Heart right ventricle (tissue), 16 donors: Measurements from ENCODE around the gene GYG2. TPM values are rescaled to one million over a fixed set of nuclear protein-coding genes. Genes with fewer than 3 reads are reported as not detected.
"Not testable (repeated sequence)": the region's sequence is repeated elsewhere in the genome, so short reads cannot be mapped to it uniquely, and the experiment has no call there.

Experiments
- ATAC-seq, 8 donors: fragments of 200-7000 bp; cut with Tn5 transposase; one replicate each; pipeline ENCODE4 v1.9.1; 2020; ENCODE audit warnings: mild to moderate bottlenecking in 8 of 8, moderate library complexity in 8 of 8, moderate number of reproducible peaks in 1 of 8
- DNase-seq, 2 donors: peaks; one replicate each; pipeline ENCODE4 v3.0.0-alpha.2; 2020
- H3K27ac ChIP-seq, 10 donors: fragments of 200-600 bp; sonication (generic) in 2 of 10; one replicate each; pipeline versions ENCODE4 v1.5.0 to v1.8.0; 2020 to 2022; ENCODE audit warnings: mild to moderate bottlenecking in 3 of 10
- H3K27me3 ChIP-seq, 7 donors: fragments of 200-600 bp; one replicate each; pipeline ENCODE4 v1.8.0; 2021 to 2022; ENCODE audit warnings: mild to moderate bottlenecking in 2 of 7
- H3K36me3 ChIP-seq, 9 donors: fragments of 200-600 bp; sonication (generic) in 1 of 9; one replicate each; pipeline versions ENCODE4 v1.5.0 to v1.8.0; 2020 to 2022; ENCODE audit warnings: mild to moderate bottlenecking in 2 of 9
- H3K4me1 ChIP-seq, 9 donors: fragments of 200-600 bp; sonication (generic) in 1 of 9; one replicate each; pipeline versions ENCODE4 v1.5.0 to v1.8.0; 2020 to 2022; ENCODE audit warnings: mild to moderate bottlenecking in 4 of 9
- H3K4me3 ChIP-seq, 10 donors: fragments of 200-600 bp; sonication (generic) in 2 of 10; one replicate each; pipeline versions ENCODE4 v1.5.0 to v1.8.0; 2020 to 2022; ENCODE audit warnings: mild to moderate bottlenecking in 7 of 10, moderate library complexity in 2 of 10
- H3K9me3 ChIP-seq, 11 donors: fragments of 200-600 bp in 10 of 11; sonication (generic) in 2 of 11; one replicate each; pipeline versions ENCODE4 v1.5.0 to v1.8.0; 2013 to 2022; ENCODE audit warnings: mild to moderate bottlenecking in 2 of 11, control low read depth in 1 of 11, moderate library complexity in 1 of 11
- CTCF ChIP-seq, 9 donors: fragments of 200-600 bp; sonication (generic) in 2 of 9; IDR thresholded peaks; one replicate each; pipeline versions ENCODE4 v1.5.0 to v1.8.0; 2021 to 2022; ENCODE audit warnings: antibody characterized with exemption in 9 of 9, mild to moderate bottlenecking in 5 of 9, moderate library complexity in 1 of 9
- WGBS, 2 donors: extraction: QIAGEN DNeasy Blood & Tissue Kit; methylation state at CpG; one replicate each; pipeline ENCODE4 v1.1.7; 2013; ENCODE audit warnings: inconsistent platforms in 1 of 2; 5-methylcytosine and 5-hydroxymethylcytosine counted together
- intact Hi-C, 10 donors: fragments of 100-400 bp; cut with DNase I; formaldehyde crosslinking; loops; one replicate each; pipeline versions ENCODE4 v1.11.1 to v1.14.2; 2022
- polyA plus RNA-seq, 2 donors: library from polyadenylated mRNA; stranded (reverse); fragments of 200-250 nt; gene quantifications; one replicate each; pipeline ENCODE4 v1.2.3, GENCODE V29; 2013
- total RNA-seq, 10 donors: library from RNA; stranded (reverse); fragmentation: NEBNext Ultra II Directional in 3 of 10; extraction: Animal tissue kit (Norgen Biotek cat#: 25700) in 3 of 10; gene quantifications; one replicate each; pipeline versions ENCODE4 v1.2.1 to v1.2.4, GENCODE V29; 2021 to 2023
- donor health status: Arrhythmogenic right ventricular cardiomyopathy.
- donor health status: ischemic (EF 13 %, LVEDD 7.1; RV severe dilation, severe dysfunction).
- donor health status: healthy with polysubstance abuse.
- donor health status: DM: no; HTN: yes; CAD: no.
- donor health status: DM: no; HTN: no; CAD: no.
- donor health status: ischemic (EF 25% LVEDD 6.9; RV normal size, moderate dysfunction).
- donor health status: ischemic (EF 25% LVEDD 5.7; RV mildly dilated, moderate dysfunction).
- donor health status: healthy.
- donor health status: DM: yes; HTN: yes; CAD: no.
- donor health status: Ischemic cardiomyopathy.
- donor health status: ischemic (EF 35%, LVEDD 5.7; RV mildly dilated, moderate dysfunction).
- donor health status: nonischemic (EF 11% LVEDD 7.7; RV severe dilation, severe dysfunction).
- donor health status: DM: yes; HTN: yes; CAD: no.
- donor health status: PGD.
- donor health status: ischemic (EF 29% LVEDD 5.4; RV normal size, mild dysfunction).
- donor health status: nonischemic (EF 23%, LVEDD 6.1; RV moderate dilation, normal function).

The GYG2 gene
- total and polyA plus RNA-seq, 12 donors, result 0.32 to 6.8 (median 1.1) TPM

GRCh38 chrX:2788980-2789379, 39.8 kb upstream of the GYG2 start:
- H3K9me3 ChIP-seq, result no peaks in the 10 kb centered on the region
- H3K4me1 ChIP-seq, result no peaks in the 10 kb centered on the region
- no peak for DNase-seq
- H3K36me3 ChIP-seq, result no peaks in the 10 kb centered on the region
- WGBS, 2 donors, result 86 to 90% methylated on average over 4 of the region's 4 CpGs
- intact Hi-C loops, result no loop called here
- peaks cover 0 to 9% (median 0%) of the 10 kb centered on the region in 7 donors for H3K27me3 ChIP-seq
- no peak overlapping the region for H3K27ac ChIP-seq
- no peak for ATAC-seq
- no peak overlapping the region for H3K4me3 ChIP-seq
- TF ChIP-seq CTCF (IDR thresholded peaks at IDR 0.05), result no peak

- Histone ChIP-seq H3K27me3 (peaks cover 0 to 9% (median 0%) of the 10 kb centered on the region in 7 donors), H3K27ac (no peak overlapping the region), H3K4me1 (no peaks in the 10 kb centered on the region), H3K9me3 (no peaks in the 10 kb centered on the region), H3K4me3 (no peak overlapping the region), H3K36me3 (no peaks in the 10 kb centered on the region)
- intact Hi-C loops, result no loop called here
- no peak for DNase-seq
- TF ChIP-seq CTCF (IDR thresholded peaks at IDR 0.05), result no peak
- no peak for ATAC-seq
- WGBS, 2 donors, result 98% methylated on average over 3 of the region's 3 CpGs
Observed at GRCh38 chrX:2789569-2789968, 39.2 kb upstream of the GYG2 start.

- intact Hi-C loops, result no loop called here
- H3K36me3 ChIP-seq, result no peaks in the 10 kb centered on the region
- TF ChIP-seq CTCF (IDR thresholded peaks at IDR 0.05), result no peak
Observed at GRCh38 chrX:2793752-2794151, 35.0 kb upstream of the GYG2 start.

GRCh38 chrX:2794336-2794735, 34.4 kb upstream of the GYG2 start:
- H3K9me3 ChIP-seq, result no peaks in the 10 kb centered on the region
- H3K4me3 ChIP-seq, result no peak overlapping the region
- 97 to 98% methylated on average over 19 of the region's 19 CpGs for WGBS, 2 donors
- intact Hi-C loops, result no loop called here
- H3K27me3 ChIP-seq, result peaks cover 0 to 4% (median 0%) of the 10 kb centered on the region in 7 donors
- no peak for ATAC-seq
- H3K36me3 ChIP-seq, result no peaks in the 10 kb centered on the region
- no peak for DNase-seq
- TF ChIP-seq CTCF (IDR thresholded peaks at IDR 0.05), result no peak
- no peak overlapping the region for H3K27ac ChIP-seq
- H3K4me1 ChIP-seq, result no peaks in the 10 kb centered on the region

More at GRCh38 chrX:2793752-2794151, 35.0 kb upstream of the GYG2 start:
- 64 to 66% methylated on average over 7 of the region's 7 CpGs for WGBS, 2 donors
- Histone ChIP-seq H3K27ac (no peak overlapping the region), H3K27me3 (peaks cover 0 to 4% (median 0%) of the 10 kb centered on the region in 7 donors), H3K9me3 (no peaks in the 10 kb centered on the region), H3K4me1 (no peaks in the 10 kb centered on the region), H3K4me3 (no peak overlapping the region)
- DNase-seq (no peak), ATAC-seq (no peak)

GRCh38 chrX:2796808-2797207, 31.9 kb upstream of the GYG2 start:
- H3K4me1 ChIP-seq, intact Hi-C loops: not testable (repeated sequence)
- WGBS, 2 donors, result 43 to 62% methylated on average over 14 to 15 of the region's 15 CpGs

More at GRCh38 chrX:2796808-2797207, 31.9 kb upstream of the GYG2 start:
- H3K36me3 ChIP-seq, H3K27me3 ChIP-seq, H3K27ac ChIP-seq, ATAC-seq, DNase-seq, H3K9me3 ChIP-seq, H3K4me3 ChIP-seq: not testable (repeated sequence)
